Measurements from ENCODE around the gene CTXND2. TPM values are rescaled to one million over a fixed set of nuclear protein-coding genes. Genes with fewer than 3 reads are reported as not detected.

The CTXND2 gene
- total RNA-seq, result not detected in 2 replicates

GRCh38 chr1:150887018-150887417, at the start of gene CTXND2:
Gene CTXND2, plus strand, starts transcription at chr1:150887136. Its CDS starts 25,179 bp downstream, at chr1:150912315.

DNA sequence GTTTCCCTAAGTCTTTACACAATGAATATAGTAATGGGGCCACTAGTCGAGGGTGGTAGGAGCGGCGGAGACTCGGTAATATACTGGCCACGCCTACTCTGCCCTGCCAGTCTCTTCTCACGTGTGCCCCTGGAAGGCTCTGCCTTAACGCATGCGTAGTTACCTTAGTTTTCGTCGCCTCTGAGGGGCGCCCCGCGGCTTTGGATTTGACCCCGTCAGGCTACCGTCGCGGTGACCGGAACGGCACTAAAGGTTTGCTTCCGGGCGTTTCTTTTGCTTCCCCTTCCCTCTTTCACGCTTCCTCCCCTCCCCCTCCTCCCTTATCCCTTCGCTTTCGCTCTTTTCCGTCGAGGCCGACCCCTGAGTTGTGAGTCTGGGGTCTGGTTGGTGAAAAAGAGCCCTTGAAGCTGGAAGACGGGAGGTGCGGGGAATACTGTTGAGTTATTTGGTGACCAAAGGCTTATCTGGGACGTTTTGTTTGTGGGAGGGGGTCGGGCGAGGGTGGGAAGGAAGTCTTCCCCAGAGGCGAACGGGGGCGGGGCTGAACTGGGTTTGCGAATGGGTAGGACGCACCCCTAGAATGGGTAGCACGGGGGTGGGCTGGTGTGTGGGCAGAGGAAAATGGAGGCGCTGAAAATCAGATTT, 39.3 kb downstream of the CTXND2 start, which contains the start of gene SETDB1:
Gene SETDB1 (plus strand): TSS at position 267 of the 645 bp plus-strand sequence. CDS start 1,352 bp downstream, outside the sequence.

Other genes with a start within 250 kb of the CTXND2 start
- 11.1 and 16.0 TPM in 2 replicates for gene GOLPH3L, start 190.0 kb upstream of the CTXND2 start, total RNA-seq
- not detected in 2 replicates for gene HORMAD1, start 166.2 kb upstream of the CTXND2 start, total RNA-seq
- 2.7 and 5.2 TPM in 2 replicates for gene CTSS, start 121.4 kb upstream of the CTXND2 start, total RNA-seq
- gene CTSK, start 78.9 kb upstream of the CTXND2 start, total RNA-seq, result 199 and 485 TPM in 2 replicates
- 38.3 and 52.6 TPM in 2 replicates for gene ARNT, start 10.5 kb upstream of the CTXND2 start, total RNA-seq
- 31.2 and 35.1 TPM in 2 replicates for gene SETDB1, start 39.2 kb downstream of the CTXND2 start, total RNA-seq
- 78.4 and 110 TPM in 2 replicates for gene CERS2, start 87.7 kb downstream of the CTXND2 start, total RNA-seq
- 1.1 and 1.3 TPM in 2 replicates for gene ANXA9, start 95.2 kb downstream of the CTXND2 start, total RNA-seq
- 5.7 and 6.0 TPM in 2 replicates for gene MINDY1, start 119.8 kb downstream of the CTXND2 start, total RNA-seq
- gene PRUNE1, start 121.3 kb downstream of the CTXND2 start, total RNA-seq, result 4.0 and 4.6 TPM in 2 replicates
- 0.11 and 1.00 TPM in 2 replicates for gene BNIPL, start 149.4 kb downstream of the CTXND2 start, total RNA-seq
- gene C1orf56, start 160.6 kb downstream of the CTXND2 start, total RNA-seq, result 1.4 and 1.7 TPM in 2 replicates
- 41.1 and 44.4 TPM in 2 replicates for gene CDC42SE1, start 172.5 kb downstream of the CTXND2 start, total RNA-seq
- gene MLLT11, start 173.3 kb downstream of the CTXND2 start, total RNA-seq, result 5.0 and 6.9 TPM in 2 replicates
- gene GABPB2, start 183.6 kb downstream of the CTXND2 start, total RNA-seq, result 15.6 and 18.4 TPM in 2 replicates